Dermis microvascular lymphatic vessel endothelial cell (primary cell): ENCODE measurements around the gene SART1. TPM values are rescaled to one million over a fixed set of nuclear protein-coding genes. Genes with fewer than 3 reads are reported as not detected.

Experiments used
- DNase-seq, 2 donors: peaks; one replicate each; pipeline versions ENCODE4 v3.0.0 to v3.0.0-alpha.2; 2010; ENCODE audit warnings: low read depth in 2 of 2
- total RNA-seq: library from RNA; depleted of rRNA; stranded (reverse); fragments of >200 nt; gene quantifications from 2 replicates; pipeline ENCODE4 v1.2.1, GENCODE V29; 2014

The SART1 gene
- total RNA-seq: 23.9 and 27.8 TPM in 2 replicates

DNA sequence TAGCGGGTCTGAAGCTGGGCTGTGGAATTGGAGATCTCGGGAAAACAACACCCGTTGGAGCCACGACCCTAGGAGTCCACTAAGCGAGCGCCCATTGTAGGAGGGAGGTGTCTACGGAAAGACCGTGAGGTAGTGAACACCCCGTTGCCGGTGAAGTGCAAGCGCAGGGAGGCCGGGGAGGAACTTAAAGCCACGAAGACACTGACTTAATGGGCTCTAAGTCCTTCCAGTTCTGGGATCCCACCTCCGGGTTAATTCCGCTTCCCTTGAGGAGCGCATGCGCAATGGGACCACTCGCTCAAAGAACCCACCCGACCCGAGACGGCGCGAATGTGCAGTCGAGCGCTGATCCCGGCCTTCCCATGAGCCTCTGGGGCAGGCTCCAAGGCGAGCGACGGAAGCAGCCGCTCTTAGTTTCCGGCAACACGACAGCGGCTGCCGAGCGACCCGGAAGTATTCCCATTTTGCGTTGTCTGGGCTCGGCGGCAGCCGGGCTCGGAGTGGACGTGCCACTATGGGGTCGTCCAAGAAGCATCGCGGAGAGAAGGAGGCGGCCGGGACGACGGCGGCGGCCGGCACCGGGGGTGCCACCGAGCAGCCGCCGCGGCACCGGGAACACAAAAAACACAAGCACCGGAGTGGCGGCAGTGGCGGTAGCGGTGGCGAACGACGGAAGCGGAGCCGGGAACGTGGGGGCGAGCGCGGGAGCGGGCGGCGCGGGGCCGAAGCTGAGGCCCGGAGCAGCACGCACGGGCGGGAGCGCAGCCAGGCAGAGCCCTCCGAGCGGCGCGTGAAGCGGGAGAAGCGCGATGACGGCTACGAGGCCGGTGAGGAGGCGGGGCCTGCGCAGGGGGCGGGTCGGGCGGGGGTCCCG, at the start of gene SART1:
Gene SART1 (plus strand): TSS at position 468 of the 874 bp plus-strand sequence. CDS start 47 bp downstream, at position 515.
- DNase-seq: peak; percentile 96 to 99

- peak in 1 of 2 donors; percentile 64 for DNase-seq
These were observed 48.7 kb upstream of the SART1 start for GRCh38 chr11:65912845-65913244.

DNA sequence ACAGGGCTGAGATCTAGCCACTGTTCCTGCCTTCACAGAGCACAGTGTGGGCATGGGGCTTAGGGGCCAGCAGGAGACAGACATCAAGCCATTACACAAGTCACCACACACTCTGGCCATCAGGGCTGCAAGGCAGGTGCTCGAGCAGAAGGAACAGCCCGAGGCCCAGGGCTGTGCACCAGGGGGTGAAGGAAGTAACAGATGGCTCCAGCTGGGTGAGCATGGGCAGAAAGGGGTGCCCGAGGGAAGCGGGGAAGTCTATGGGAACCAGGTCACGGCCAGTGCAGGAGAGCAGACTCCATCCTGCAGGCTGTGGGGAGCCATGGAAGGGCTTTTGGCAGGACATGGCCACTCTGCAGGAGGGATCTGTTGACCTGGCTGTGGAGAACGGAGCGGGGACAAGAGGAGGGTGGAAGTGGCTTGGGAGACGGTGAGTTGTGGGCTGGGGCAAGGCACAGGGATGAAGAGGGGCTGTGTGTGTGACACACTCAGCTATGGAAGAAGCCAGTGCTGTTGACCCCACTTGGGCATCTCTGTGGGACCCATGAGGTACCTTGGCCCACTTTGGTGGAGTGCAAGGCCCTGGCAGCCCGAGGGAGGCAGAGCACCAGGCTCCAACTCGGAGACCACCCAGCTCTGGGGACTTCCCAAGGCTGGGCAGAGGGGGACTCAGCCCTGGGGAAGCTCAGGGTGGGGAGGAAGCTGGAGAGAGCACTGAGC, 46.3 kb upstream of the SART1 start:
- DNase-seq: no peak

DNA sequence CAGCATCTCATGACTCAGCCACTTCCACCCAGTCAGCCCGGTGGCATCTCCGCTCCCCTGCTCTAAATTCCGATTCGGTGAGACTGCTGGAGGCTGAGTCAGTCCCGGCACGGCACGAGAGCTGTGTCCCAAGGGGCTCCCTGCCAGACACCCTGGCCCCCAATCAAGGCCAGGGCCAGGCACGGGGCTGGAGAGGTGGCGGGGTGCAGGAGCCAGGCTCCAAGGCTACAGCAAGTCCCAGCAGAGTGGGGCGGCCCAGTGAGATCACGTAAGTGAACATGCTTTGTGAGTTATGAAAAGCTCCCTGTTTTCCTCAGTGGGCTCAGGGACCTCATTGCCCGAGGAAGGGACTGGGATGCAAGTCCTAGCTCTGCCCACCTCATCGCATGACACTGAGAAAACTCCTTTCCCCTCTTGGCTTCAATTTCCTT, 45.7 kb upstream of the SART1 start:
- DNase-seq: peak; percentile 68 to 96

- DNase-seq: no peak
These were observed 45.1 kb upstream of the SART1 start for GRCh38 chr11:65916391-65916790.

- no peak for DNase-seq
These were observed 44.5 kb upstream of the SART1 start for GRCh38 chr11:65917077-65917433.

GRCh38 chr11:65917434-65918210, 43.9 kb upstream of the SART1 start:
- DNase-seq: no peak

- DNase-seq: peak in 1 of 2 donors; percentile 53
These were observed 43.1 kb upstream of the SART1 start, which contains the start of gene C11orf68 for GRCh38 chr11:65918211-65919140. Gene C11orf68 (minus strand): TSS chr11:65919062. CDS start chr11:65919031, 31 bp downstream.

- DNase-seq: peak; percentile 92 to 99
These were observed 42.4 kb upstream of the SART1 start, which contains the start of gene DRAP1 for GRCh38 chr11:65919141-65919572. Gene DRAP1 (plus strand): TSS chr11:65919426. CDS start chr11:65919502, 76 bp downstream.

DNA sequence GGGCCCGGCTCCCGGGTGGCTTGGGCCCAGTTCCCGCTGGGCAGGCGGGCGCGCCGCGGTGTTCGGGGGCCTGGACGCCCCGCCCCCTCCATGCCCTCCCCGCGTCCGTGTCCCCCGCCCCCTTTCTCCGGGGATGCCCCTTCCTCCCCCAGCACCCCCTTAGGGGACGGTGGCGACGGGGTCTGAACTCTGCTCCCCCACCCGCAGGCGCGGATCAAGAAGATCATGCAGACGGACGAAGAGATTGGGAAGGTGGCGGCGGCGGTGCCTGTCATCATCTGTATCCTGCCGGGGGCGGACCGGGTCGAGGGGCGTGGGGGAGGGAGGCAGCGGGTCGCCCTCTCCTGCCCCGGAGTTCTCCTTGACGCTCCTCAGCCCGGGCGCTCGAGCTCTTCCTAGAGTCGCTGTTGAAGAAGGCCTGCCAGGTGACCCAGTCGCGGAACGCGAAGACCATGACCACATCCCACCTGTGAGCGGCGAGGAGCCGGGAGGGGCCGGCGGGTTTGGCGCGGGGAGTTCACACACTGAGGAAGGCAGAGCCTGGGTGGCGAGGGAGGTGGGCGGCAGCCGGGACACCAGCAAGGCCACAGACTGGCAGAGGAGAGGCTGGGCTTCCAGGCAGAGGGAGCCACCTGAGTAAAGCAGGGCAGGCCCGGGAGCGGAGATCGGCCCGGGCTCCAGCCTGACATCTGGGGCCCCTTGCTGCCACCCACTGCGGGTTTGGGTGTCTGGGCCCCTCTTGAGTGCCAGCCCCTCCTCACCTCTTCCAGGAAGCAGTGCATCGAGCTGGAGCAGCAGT, 41.8 kb upstream of the SART1 start:
- no peak for DNase-seq

- no peak for DNase-seq
These were observed 41.1 kb upstream of the SART1 start for GRCh38 chr11:65920372-65920802.

DNA sequence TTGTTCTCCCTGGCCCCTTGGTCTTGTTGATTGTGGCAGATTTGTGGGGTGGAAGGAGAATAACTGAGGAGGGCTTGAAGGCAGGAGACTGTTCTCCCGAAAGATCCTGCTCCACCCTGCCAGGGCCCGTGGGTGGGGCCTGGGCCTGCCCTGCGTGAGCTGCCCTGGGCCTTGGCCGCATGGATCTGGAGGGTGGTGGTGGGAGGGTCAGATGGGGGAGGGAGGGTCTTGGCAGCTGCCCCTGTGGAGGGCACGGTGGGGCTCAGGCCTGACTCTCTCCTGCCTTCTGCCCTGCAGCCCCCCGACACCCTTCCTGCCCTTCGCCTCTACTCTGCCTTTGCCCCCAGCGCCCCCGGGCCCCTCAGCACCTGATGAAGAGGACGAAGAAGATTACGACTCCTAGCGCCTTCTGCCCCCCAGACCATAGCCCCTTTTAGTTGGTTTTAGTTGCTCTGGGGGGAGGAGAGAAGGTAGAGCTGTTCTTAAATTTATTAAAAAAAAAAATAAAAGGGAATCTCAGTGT, 40.4 kb upstream of the SART1 start:
- DNase-seq: no peak

- no peak for DNase-seq
These were observed 39.7 kb upstream of the SART1 start for GRCh38 chr11:65921876-65922275.

DNA sequence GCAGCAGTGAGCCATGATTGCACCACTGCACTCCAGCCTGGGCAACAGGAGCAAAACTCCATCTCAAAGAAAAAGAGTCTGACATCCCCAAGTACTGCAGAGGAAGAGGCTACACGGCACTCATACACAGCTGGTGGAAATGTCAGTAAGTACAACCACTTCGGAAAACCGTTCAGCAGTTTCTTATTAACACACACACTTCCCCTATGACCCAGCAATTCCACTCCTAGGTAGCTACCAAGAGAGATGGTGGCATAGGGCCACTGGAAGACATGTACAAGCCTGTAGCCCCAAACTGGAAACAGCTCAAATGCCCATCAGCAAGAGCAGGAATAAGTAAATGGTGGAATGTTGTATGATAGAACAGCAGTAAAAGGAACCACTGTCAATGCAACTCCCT, 39.0 kb upstream of the SART1 start:
- no peak for DNase-seq

DNA sequence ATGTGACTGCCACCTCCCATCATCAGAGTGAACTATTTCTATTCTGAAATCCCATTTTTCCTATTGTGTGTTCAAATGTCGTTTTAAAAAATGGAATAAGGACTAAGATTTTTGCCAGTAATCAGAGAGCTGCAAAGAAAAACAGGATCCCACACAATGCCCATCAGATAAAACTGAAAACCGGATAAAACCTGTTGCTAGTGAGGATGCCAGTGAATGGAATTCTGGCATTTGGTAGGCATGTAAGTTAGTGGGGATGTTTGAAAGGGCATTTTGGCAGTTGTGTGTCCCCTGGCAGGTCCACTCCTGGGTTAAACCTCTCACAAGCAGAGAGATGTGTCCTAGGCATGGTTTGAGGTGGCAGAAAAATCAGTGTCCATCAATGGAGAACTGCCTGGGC, 36.1 kb upstream of the SART1 start:
- DNase-seq: no peak

DNA sequence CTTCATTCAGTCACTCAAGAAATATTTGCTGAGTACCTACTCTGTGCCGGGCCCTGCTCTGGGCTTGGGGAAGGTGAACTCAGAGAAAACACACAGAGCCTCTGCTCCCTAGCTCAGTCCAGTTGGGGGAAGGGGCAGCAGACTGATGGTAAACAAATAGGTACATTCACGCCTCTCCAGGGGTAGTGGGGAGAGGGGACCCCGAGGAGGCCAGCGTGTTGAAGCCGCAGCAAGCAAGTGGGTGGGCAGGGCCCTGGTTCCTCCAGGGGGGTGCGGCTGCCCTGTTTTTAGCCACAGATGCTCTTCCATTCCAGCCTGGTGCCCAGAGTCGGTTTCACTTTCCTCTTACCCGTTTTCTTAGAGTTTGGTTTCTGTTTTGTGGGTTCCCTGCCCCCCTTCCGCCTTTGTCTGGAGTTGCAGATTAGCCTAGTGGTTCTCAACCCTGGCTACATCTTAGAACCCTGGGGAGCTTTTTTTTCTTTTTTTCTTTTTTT, 33.6 kb upstream of the SART1 start:
- no peak for DNase-seq

DNA sequence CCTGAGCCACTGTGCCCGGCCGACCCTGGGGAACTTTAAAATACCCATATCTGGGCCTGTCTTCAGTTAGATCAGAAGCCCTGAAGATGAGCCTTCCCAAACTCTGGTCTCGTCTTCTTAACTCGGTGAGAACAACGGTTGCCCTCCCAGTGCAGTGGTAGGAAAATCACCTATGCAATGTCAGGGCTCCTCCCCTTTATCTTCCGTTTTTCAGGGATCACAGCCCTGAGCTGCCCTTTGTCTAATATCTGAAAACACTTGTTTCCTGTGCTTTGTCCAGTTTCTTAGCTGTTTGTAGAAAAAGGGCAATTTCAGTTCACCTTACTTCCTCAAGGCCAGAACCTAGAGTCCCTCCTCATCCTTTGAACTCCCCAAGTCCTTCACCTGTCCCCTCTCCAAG, 32.9 kb upstream of the SART1 start:
- DNase-seq: no peak

- DNase-seq: no peak
These were observed 29.6 kb upstream of the SART1 start for GRCh38 chr11:65931773-65932557.
